Ecto neural progenitor cell (in vitro differentiated cells): ENCODE results near the gene LIPI.
A peak's percentile ranks its signal among the peaks of the same experiment; 100 is the strongest.
"Not testable (repeated sequence)": the region's sequence is repeated elsewhere in the genome, so short reads cannot be mapped to it uniquely, and the experiment has no call there.

Experiments used
- DNase-seq: peaks from one replicate; pipeline ENCODE4 v3.0.0-alpha.2; 2018; ENCODE audit warnings: low spot score

LIPI gene

GRCh38 chr21:14210738-14211137 is at the start of gene LIPI:
Gene LIPI (minus strand): TSS chr21:14210955. CDS start chr21:14210845, 110 bp downstream.
- no peak for DNase-seq

- no peak for DNase-seq
These were observed 49.5 kb upstream of the LIPI start for GRCh38 chr21:14260174-14260764.

- no peak for DNase-seq
These were observed 49.0 kb upstream of the LIPI start for GRCh38 chr21:14259747-14260146.

GRCh38 chr21:14251336-14251735 is 40.6 kb upstream of the LIPI start:
- no peak for DNase-seq

GRCh38 chr21:14245711-14246110 is 35.0 kb upstream of the LIPI start:
- no peak for DNase-seq

GRCh38 chr21:14244911-14245310 is 34.2 kb upstream of the LIPI start:
- DNase-seq = no peak

GRCh38 chr21:14243874-14244273 is 33.1 kb upstream of the LIPI start:
- no peak for DNase-seq

GRCh38 chr21:14243461-14243860 is 32.7 kb upstream of the LIPI start:
- DNase-seq = no peak

- DNase-seq = no peak
These were observed 30.5 kb upstream of the LIPI start for GRCh38 chr21:14241297-14241696.

GRCh38 chr21:14239281-14239680 is 28.5 kb upstream of the LIPI start:
- DNase-seq = no peak

GRCh38 chr21:14236180-14236579 is 25.4 kb upstream of the LIPI start:
- no peak for DNase-seq

- DNase-seq = no peak
These were observed 24.3 kb upstream of the LIPI start for GRCh38 chr21:14235101-14235500.

GRCh38 chr21:14229399-14229798 is 18.6 kb upstream of the LIPI start:
- DNase-seq = no peak

- no peak for DNase-seq
These were observed 12.6 kb upstream of the LIPI start for GRCh38 chr21:14223365-14223764.

GRCh38 chr21:14215971-14216641 is 5.4 kb upstream of the LIPI start, which contains the start of gene RBM11:
Gene RBM11 (plus strand): TSS chr21:14216157. CDS start chr21:14216187, 30 bp downstream.
- DNase-seq = peak; percentile 88

GRCh38 chr21:14213164-14213563 is 2.4 kb upstream of the LIPI start:
- no peak for DNase-seq

GRCh38 chr21:14206222-14206621 is 4.5 kb downstream of the LIPI start:
- no peak for DNase-seq

- not testable (repeated sequence) for DNase-seq
These were observed 44.1 kb downstream of the LIPI start for GRCh38 chr21:14166463-14167223.

GRCh38 chr21:14143999-14144398 is 66.8 kb downstream of the LIPI start:
- no peak for DNase-seq

GRCh38 chr21:14124266-14124665 is 86.5 kb downstream of the LIPI start:
- DNase-seq = no peak

GRCh38 chr21:14121719-14122118 is 89.0 kb downstream of the LIPI start:
- no peak for DNase-seq

GRCh38 chr21:14120091-14120734 is 90.5 kb downstream of the LIPI start:
- DNase-seq = peak; percentile 66

- DNase-seq = no peak
These were observed 91.7 kb downstream of the LIPI start for GRCh38 chr21:14119038-14119437.
